Body of pancreas (tissue), 4 donors: ENCODE data around the gene GNAS-AS1. TPM values are rescaled to one million over a fixed set of nuclear protein-coding genes. Genes with fewer than 3 reads are reported as not detected.
A peak's percentile ranks its signal among the peaks of the same experiment; 100 is the strongest.

Experiments
- ATAC-seq: fragments of 150-250 bp; one replicate; pipeline ENCODE4 v1.9.1; 2016
- DNase-seq, 4 donors: peaks; one replicate each; pipeline ENCODE4 v3.0.0-alpha.2; 2019
- H3K27ac ChIP-seq, 4 donors: fragments of 200-600 bp; sonication (generic); 1 replicate in 3 of 4; 2 replicates in 1 of 4; pipeline versions ENCODE4 v1.5.1 to v1.6.1; 2016 to 2019; ENCODE audit warnings: mild to moderate bottlenecking in 1 of 4, mixed read lengths in 1 of 4, moderate library complexity in 1 of 4
- H3K27me3 ChIP-seq, 2 donors: fragments of 200-600 bp; sonication (generic); one replicate each; pipeline ENCODE4 v1.6.0; 2016; ENCODE audit warnings: mild to moderate bottlenecking in 1 of 2
- H3K36me3 ChIP-seq, 2 donors: fragments of 200-600 bp; sonication (generic); replicated peaks in 1 of 2; 2 replicates each; pipeline ENCODE4 v1.5.1; 2016; ENCODE audit warnings: low read depth in 2 of 2; ENCODE audit not compliant: insufficient read depth in 1 of 2
- H3K4me1 ChIP-seq: fragments of 200-600 bp; sonication (generic); one replicate; pipeline ENCODE4 v1.6.0; 2016
- H3K4me3 ChIP-seq, 2 donors: fragments of 200-600 bp; sonication (generic); 1 replicate in 1 of 2; 2 replicates in 1 of 2; pipeline ENCODE4 v1.5.1; 2016 to 2019
- H3K9me3 ChIP-seq, 3 donors: fragments of 200-600 bp; sonication (generic); 1 replicate in 2 of 3; 2 replicates in 1 of 3; pipeline ENCODE4 v1.5.1; 2016
- POLR2A ChIP-seq, 3 donors: fragments of 450-650 bp; IDR thresholded peaks; one replicate each; pipeline ENCODE4 v1.6.1; 2016; ENCODE audit warnings: antibody characterized with exemption in 3 of 3, mild to moderate bottlenecking in 2 of 3
- WGBS, 2 donors: methylation state at CpG; one replicate each; pipeline ENCODE4 v1.1.5; 2017; 5-methylcytosine and 5-hydroxymethylcytosine counted together
- intact Hi-C: fragments of 100-400 bp; cut with DNase I; formaldehyde crosslinking; loops from one replicate; pipeline ENCODE4 v1.15.1; 2023
- total RNA-seq, 2 donors: library from RNA; depleted of rRNA; stranded (reverse); fragments of >200 nt; gene quantifications; one replicate each; pipeline ENCODE4 v1.1.0, GENCODE V29; 2016
- TF ChIP-seq, protein P1 (sequence below), 7 experiments: fragments of 450-650 bp in 4 of 7; fragments of 200-600 bp in 3 of 7; sonication (generic) in 3 of 7; IDR thresholded peaks; one replicate each; pipeline ENCODE4 v1.5.1; 2016 to 2019; ENCODE audit warnings: antibody characterized with exemption in 7 of 7

GNAS-AS1 gene
- total RNA-seq, 2 donors from 2014 or later: 1.0 to 3.0 TPM

DNA sequence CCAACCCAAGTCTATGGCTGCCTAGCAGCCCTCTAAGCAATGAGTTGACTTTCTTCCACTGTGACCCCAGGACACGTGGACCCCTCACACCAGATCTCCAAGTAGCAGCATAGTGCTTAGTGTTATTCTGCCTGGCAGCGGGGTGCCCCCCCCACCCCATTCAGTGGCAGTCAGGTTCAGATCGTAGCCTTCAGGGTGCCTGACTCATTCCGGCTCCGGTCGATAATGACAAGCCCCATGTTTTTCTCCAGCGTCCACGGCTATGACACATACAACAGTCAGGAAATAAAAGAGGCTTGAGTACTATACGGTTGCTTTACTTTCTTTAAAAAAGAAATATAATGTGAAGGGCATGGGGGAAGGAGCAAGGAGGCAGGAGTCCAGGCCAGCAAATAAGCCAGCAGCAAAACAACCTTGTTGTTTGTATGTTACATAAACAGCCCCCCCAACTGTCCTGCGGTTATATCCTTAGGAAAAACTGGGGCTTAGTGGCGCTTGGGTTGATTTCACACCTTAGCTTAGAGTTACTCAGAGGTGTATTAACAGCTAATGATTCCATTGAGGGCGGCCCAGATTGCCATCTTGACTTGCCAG is 24.9 kb upstream of the GNAS-AS1 start:
- ATAC-seq (no peak), DNase-seq (peak in 1 of 4 donors; percentile 21)
- Histone ChIP-seq H3K4me3 (no peak overlapping the region), H3K36me3 (no peaks in the 10 kb centered on the region), H3K27me3 (no peaks in the 10 kb centered on the region), H3K4me1 (no peaks in the 10 kb centered on the region), H3K9me3 (no peaks in the 10 kb centered on the region), H3K27ac (no peak overlapping the region)
- WGBS, 2 donors: 84 to 86% methylated on average over 12 of the region's 12 CpGs
- TF ChIP-seq POLR2A (IDR thresholded peaks at IDR 0.05): no peak
- TF ChIP-seq, protein P1, sequence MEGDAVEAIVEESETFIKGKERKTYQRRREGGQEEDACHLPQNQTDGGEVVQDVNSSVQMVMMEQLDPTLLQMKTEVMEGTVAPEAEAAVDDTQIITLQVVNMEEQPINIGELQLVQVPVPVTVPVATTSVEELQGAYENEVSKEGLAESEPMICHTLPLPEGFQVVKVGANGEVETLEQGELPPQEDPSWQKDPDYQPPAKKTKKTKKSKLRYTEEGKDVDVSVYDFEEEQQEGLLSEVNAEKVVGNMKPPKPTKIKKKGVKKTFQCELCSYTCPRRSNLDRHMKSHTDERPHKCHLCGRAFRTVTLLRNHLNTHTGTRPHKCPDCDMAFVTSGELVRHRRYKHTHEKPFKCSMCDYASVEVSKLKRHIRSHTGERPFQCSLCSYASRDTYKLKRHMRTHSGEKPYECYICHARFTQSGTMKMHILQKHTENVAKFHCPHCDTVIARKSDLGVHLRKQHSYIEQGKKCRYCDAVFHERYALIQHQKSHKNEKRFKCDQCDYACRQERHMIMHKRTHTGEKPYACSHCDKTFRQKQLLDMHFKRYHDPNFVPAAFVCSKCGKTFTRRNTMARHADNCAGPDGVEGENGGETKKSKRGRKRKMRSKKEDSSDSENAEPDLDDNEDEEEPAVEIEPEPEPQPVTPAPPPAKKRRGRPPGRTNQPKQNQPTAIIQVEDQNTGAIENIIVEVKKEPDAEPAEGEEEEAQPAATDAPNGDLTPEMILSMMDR (IDR thresholded peaks at IDR 0.05): no peak
- intact Hi-C loops: no loop called here

DNA sequence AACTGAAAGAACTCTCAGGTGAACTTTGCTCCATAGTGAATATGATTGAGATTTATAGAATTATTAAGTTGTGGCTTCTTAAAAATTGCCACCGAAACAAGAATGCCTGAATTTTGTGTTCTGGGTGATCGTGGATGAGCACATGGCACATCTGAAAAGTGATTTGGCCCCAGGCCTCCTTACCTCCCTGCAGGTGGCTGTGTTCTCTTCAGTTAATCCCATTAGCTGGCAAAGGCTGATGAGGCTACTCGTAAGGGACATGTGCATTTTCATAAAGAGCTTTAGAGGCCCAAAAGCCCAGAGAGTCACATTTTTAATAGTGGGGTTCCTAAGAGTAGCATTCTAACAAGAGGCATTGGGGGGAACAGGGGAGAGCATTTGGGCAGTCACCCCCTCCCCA is 24.4 kb upstream of the GNAS-AS1 start:
- Histone ChIP-seq H3K4me1 (no peaks in the 10 kb centered on the region), H3K27me3 (no peaks in the 10 kb centered on the region), H3K36me3 (no peaks in the 10 kb centered on the region), H3K4me3 (no peak overlapping the region), H3K27ac (no peak overlapping the region), H3K9me3 (no peaks in the 10 kb centered on the region)
- 87 to 93% methylated on average over 3 of the region's 3 CpGs for WGBS, 2 donors
- DNase-seq: no peak
- intact Hi-C loops: no loop called here
- TF ChIP-seq POLR2A (IDR thresholded peaks at IDR 0.05): no peak
- TF ChIP-seq, protein P1 (IDR thresholded peaks at IDR 0.05): no peak
- no peak for ATAC-seq

DNA sequence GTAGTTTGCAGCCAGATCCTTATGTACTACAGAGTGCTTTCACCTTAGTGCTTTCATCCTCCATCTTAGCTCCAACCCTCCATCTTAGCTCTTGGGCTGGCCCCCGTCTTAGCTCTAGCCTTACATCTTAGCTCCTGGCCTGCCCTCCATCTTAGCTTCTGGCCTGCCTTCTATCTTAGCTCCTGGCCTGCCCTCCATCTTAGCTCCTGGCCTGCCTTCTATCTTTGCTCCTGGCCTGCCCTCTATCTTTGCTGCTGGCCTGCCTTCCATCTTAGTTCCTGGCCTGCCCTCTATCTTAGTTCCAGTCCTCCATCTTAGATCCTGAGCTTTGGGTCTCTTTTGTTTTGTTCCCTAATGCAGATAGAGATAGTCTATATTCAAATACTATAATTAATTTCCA is 23.8 kb upstream of the GNAS-AS1 start:
- intact Hi-C loops: loop anchor here (5.0 kb wide), 1 partner anchor 343 kb away; no protein-coding TSS in a partner anchor
- Histone ChIP-seq H3K4me3 (no peak overlapping the region), H3K36me3 (no peaks in the 10 kb centered on the region), H3K27me3 (no peaks in the 10 kb centered on the region), H3K4me1 (no peaks in the 10 kb centered on the region), H3K9me3 (no peaks in the 10 kb centered on the region), H3K27ac (no peak overlapping the region)
- no peak for ATAC-seq
- no peak for TF ChIP-seq POLR2A (IDR thresholded peaks at IDR 0.05)
- TF ChIP-seq, protein P1 (IDR thresholded peaks at IDR 0.05): no peak
- WGBS, 2 donors: 93% methylated on average over 1 of the region's 1 CpG
- DNase-seq: no peak

DNA sequence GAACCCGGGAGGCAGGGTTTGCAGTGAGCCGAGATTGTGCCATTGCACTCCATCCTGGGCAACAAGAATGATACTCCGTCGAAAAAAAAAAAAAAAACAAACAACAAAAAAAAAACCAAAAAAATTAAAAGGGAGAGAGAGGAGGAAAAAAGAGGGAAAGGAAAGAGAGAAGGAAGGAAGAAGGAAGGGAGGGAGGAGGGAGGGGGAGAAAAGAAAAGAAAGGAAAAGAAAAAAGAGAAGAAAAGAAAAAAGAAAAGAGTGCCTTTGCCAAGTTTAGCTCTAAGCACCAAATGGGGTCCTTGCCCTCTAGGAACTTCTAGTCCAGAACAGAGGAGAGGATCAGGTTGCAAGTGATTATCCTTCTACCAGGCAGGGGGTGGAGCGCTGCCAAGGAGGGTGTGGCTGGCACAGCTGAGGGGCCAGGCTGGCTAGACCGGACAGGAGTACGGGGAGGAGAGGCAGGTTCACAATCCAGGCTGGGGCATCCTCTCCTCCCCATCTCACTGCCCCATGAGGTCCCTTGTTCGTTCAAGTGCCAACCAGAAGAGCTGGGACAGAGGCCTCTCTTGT is 20.9 kb upstream of the GNAS-AS1 start:
- peak in 1 of 4 donors; percentile 41 for DNase-seq

More for the DNA sequence above, 20.9 kb upstream of the GNAS-AS1 start:
- 69 to 81% methylated on average over 8 of the region's 8 CpGs for WGBS, 2 donors
- no peak for TF ChIP-seq POLR2A (IDR thresholded peaks at IDR 0.05)
- TF ChIP-seq, protein P1 (IDR thresholded peaks at IDR 0.05): no peak
- intact Hi-C loops: loop anchor here (5.0 kb wide), 1 partner anchor 346 kb away; no protein-coding TSS in a partner anchor
- Histone ChIP-seq H3K4me1 (no peaks in the 10 kb centered on the region), H3K4me3 (no peak overlapping the region), H3K36me3 (no peaks in the 10 kb centered on the region), H3K27me3 (no peaks in the 10 kb centered on the region), H3K27ac (no peak overlapping the region), H3K9me3 (no peaks in the 10 kb centered on the region)
- ATAC-seq: no peak
